Ishikawa (cell line): ENCODE measurements around the gene MBD1.

Experiments
- CEBPB ChIP-seq: IDR thresholded peaks from 2 replicates; pipeline ENCODE4 v1.6.1; 2012
- CREB1 ChIP-seq: IDR thresholded peaks from 2 replicates; pipeline ENCODE4 v1.6.1; 2012; ENCODE audit warnings: low read depth
- EGR1 ChIP-seq: IDR thresholded peaks from 2 replicates; pipeline ENCODE4 v1.6.1; 2012
- EP300 ChIP-seq: IDR thresholded peaks from 2 replicates; pipeline ENCODE4 v1.6.1; 2012; ENCODE audit warnings: borderline replicate concordance
- FOXM1 ChIP-seq: IDR thresholded peaks from 2 replicates; pipeline ENCODE4 v1.6.1; 2012; ENCODE audit warnings: low read depth, borderline replicate concordance
- NFIC ChIP-seq: IDR thresholded peaks from 2 replicates; pipeline ENCODE4 v1.6.1; 2012
- RAD21 ChIP-seq: IDR thresholded peaks from 2 replicates; pipeline ENCODE4 v1.6.1; 2012; ENCODE audit warnings: low read depth
- TAF1 ChIP-seq: IDR thresholded peaks from 2 replicates; pipeline ENCODE4 v1.6.1; 2012; ENCODE audit warnings: low read depth, mild to moderate bottlenecking
- TCF12 ChIP-seq: IDR thresholded peaks from 2 replicates; pipeline ENCODE4 v1.6.1; 2012; ENCODE audit warnings: low read depth
- TEAD4 ChIP-seq: IDR thresholded peaks from 2 replicates; pipeline ENCODE4 v1.6.1; 2012
- YY1 ChIP-seq: IDR thresholded peaks from 2 replicates; pipeline ENCODE4 v1.6.1; 2012; ENCODE audit warnings: low read depth
- ZBTB7A ChIP-seq: IDR thresholded peaks from 2 replicates; pipeline ENCODE4 v1.6.1; 2012; ENCODE audit warnings: low read depth
- TF ChIP-seq, protein P1 (sequence below): IDR thresholded peaks from 2 replicates; pipeline ENCODE4 v1.6.1; 2012
- TF ChIP-seq, protein P2 (sequence below): IDR thresholded peaks from 2 replicates; pipeline ENCODE4 v1.6.1; 2012; ENCODE audit warnings: low read depth, mild to moderate bottlenecking
- TF ChIP-seq, protein P3 (sequence below): IDR thresholded peaks from 2 replicates; pipeline ENCODE4 v1.6.1; 2012

The MBD1 gene

DNA sequence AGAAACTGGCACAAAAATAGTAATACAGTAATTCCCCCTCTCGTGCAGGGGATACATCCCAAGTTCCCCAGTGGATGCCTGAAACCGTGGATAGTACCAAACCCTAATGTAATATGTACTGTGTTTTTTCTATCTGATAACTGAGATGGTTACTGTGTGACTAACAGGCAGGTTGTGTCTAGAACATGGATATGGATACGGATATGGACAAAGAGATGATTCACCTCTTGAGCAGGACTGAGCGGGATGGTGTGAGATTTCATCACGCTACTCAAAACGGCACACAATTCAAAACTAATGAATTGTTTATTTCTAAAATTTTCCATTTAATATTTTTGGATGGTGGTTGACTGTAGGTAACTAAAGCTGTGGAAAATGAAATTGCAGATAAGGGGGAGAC, 3.4 kb downstream of the MBD1 start:
- TF ChIP-seq, protein P1, sequence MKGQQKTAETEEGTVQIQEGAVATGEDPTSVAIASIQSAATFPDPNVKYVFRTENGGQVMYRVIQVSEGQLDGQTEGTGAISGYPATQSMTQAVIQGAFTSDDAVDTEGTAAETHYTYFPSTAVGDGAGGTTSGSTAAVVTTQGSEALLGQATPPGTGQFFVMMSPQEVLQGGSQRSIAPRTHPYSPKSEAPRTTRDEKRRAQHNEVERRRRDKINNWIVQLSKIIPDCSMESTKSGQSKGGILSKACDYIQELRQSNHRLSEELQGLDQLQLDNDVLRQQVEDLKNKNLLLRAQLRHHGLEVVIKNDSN = no peak
- TF ChIP-seq TCF12 = no peak
- TF ChIP-seq ZBTB7A = no peak
- TF ChIP-seq CEBPB = no peak
- no peak for TF ChIP-seq CREB1
- no peak for TF ChIP-seq RAD21
- TF ChIP-seq FOXM1 = no peak
- TF ChIP-seq, protein P2, sequence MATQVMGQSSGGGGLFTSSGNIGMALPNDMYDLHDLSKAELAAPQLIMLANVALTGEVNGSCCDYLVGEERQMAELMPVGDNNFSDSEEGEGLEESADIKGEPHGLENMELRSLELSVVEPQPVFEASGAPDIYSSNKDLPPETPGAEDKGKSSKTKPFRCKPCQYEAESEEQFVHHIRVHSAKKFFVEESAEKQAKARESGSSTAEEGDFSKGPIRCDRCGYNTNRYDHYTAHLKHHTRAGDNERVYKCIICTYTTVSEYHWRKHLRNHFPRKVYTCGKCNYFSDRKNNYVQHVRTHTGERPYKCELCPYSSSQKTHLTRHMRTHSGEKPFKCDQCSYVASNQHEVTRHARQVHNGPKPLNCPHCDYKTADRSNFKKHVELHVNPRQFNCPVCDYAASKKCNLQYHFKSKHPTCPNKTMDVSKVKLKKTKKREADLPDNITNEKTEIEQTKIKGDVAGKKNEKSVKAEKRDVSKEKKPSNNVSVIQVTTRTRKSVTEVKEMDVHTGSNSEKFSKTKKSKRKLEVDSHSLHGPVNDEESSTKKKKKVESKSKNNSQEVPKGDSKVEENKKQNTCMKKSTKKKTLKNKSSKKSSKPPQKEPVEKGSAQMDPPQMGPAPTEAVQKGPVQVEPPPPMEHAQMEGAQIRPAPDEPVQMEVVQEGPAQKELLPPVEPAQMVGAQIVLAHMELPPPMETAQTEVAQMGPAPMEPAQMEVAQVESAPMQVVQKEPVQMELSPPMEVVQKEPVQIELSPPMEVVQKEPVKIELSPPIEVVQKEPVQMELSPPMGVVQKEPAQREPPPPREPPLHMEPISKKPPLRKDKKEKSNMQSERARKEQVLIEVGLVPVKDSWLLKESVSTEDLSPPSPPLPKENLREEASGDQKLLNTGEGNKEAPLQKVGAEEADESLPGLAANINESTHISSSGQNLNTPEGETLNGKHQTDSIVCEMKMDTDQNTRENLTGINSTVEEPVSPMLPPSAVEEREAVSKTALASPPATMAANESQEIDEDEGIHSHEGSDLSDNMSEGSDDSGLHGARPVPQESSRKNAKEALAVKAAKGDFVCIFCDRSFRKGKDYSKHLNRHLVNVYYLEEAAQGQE = no peak
- no peak for TF ChIP-seq YY1
- TF ChIP-seq NFIC = no peak
- no peak for TF ChIP-seq EP300
- no peak for TF ChIP-seq EGR1
- TF ChIP-seq TEAD4 = no peak

DNA sequence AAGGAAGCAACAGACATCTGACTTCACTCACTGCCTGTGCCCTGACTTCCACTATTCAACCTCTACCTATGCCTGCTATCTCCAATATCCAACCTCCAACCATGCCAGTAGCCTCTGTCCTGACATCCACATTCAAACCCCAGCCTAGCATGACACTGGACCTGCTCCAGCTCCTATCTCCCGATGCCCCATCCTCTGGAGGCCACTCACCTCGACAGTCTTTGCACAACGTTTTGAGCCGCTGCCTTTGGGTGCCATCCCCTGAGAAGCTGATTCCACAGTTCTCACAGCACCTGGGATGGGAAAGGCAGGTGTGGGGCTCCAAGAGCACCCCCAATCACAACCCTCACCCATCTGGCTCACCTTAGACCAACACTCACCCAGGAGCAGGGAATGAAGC, 4.9 kb downstream of the MBD1 start:
- TF ChIP-seq FOXM1 = no peak
- TF ChIP-seq YY1 = no peak
- no peak for TF ChIP-seq EP300
- TF ChIP-seq TEAD4 = no peak
- TF ChIP-seq NFIC = no peak
- no peak for TF ChIP-seq TAF1
- no peak for TF ChIP-seq RAD21
- no peak for TF ChIP-seq CREB1
- TF ChIP-seq, protein P3, sequence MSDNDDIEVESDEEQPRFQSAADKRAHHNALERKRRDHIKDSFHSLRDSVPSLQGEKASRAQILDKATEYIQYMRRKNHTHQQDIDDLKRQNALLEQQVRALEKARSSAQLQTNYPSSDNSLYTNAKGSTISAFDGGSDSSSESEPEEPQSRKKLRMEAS = no peak
- TF ChIP-seq ZBTB7A = no peak
- no peak for TF ChIP-seq TCF12
- no peak for TF ChIP-seq CEBPB
- no peak for TF ChIP-seq EGR1
- TF ChIP-seq, protein P2 = no peak
- TF ChIP-seq, protein P1 = no peak

DNA sequence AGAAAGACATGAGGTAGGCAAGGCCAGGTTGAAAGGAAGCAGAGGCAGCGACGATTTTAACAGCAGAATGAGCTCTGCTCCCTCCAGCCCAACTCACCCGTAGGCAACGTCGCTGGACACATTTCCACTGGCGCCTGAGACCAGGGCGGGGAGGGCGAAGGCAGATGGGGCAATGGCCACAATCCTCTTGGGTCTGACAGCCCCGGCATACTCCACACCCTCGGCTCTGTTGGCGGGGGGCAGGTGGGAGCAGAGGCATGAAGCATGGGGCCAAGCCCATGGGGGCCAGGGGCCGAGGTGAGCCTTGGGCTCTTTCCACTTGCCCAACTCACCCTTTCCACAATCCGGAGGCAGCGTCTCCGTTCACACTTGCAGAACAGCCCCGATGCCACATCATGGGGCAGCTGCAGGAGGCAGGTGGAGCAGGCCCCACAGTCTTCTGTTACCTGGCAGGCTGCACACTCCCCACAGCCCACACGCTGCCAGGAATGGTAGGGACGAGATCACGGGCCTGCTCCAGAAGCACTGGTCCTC, 5.8 kb downstream of the MBD1 start:
- TF ChIP-seq, protein P3 = no peak

DNA sequence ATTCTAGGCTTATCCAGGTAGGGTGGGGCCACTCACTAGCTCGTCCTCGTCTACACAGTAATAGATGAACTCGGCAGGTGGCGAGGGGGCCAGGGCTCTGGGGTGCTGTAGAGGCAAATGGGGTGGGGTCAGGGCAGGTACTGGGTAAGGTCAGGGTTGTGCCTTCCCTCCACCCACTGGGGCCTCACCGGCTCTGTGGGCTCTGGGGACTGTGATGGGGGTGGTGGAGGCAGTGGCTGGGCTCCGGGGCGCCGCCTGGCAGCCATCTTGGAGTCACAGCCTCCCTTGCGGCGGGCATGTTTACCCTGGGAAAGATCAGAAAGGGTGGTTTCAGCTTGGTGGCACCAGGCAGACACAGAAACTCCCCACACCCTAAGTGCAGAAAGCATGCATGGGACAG, 6.4 kb downstream of the MBD1 start:
- no peak for TF ChIP-seq FOXM1
- TF ChIP-seq, protein P2 = no peak
- TF ChIP-seq YY1 = no peak
- TF ChIP-seq EP300 = no peak
- no peak for TF ChIP-seq EGR1
- TF ChIP-seq ZBTB7A = no peak
- TF ChIP-seq, protein P1 = no peak
- no peak for TF ChIP-seq TEAD4

DNA sequence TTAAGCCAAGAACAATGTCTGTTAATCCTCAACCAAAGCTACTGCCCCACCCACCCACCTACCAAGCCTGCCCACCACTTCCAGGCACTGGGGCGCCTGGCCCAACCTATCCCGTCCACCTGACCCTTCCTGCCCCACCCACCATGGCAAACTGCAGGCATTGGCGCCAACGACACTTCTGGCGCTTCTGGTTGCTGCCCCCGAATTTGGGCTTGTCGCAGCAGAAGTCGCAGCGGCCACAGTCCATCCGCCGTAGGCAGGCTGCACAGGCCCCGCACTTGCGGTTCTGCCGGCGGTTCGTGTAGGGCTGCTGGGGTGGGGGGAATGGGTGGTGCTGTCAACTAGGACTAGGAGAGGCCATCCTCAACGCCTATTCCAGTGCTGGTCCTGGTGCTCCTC, 7.3 kb downstream of the MBD1 start:
- TF ChIP-seq, protein P1 = no peak
- TF ChIP-seq YY1 = no peak
- no peak for TF ChIP-seq TCF12
- no peak for TF ChIP-seq CREB1
- no peak for TF ChIP-seq NFIC
- TF ChIP-seq, protein P3 = no peak
- TF ChIP-seq CEBPB = no peak
- TF ChIP-seq RAD21 = no peak
- no peak for TF ChIP-seq FOXM1
- TF ChIP-seq TAF1 = no peak
- no peak for TF ChIP-seq TEAD4
- TF ChIP-seq ZBTB7A = no peak
- TF ChIP-seq EP300 = no peak
- TF ChIP-seq EGR1 = no peak
